ENCODE data around the gene CLSTN2. TPM values are rescaled to one million over a fixed set of nuclear protein-coding genes. Genes with fewer than 3 reads are reported as not detected.

Gene CLSTN2
- total RNA-seq (1 to 10 TPM in 1 of 2 donors, under 1 TPM in 1; 0.09 to 2.2 TPM), polyA plus RNA-seq (under 1 TPM; 0.32 to 0.78 TPM)

- H3K36me3 ChIP-seq (ENCODE audit: control insufficient read depth in 4 of 4, insufficient read depth in 3 of 4, low read depth in 1 of 4, low read length in 3 of 4): no peaks in the 10 kb centered on the region
- WGBS: 2% methylated on average over 89 of the region's 89 CpGs
- H3K27me3 ChIP-seq (ENCODE audit: control insufficient read depth in 4 of 4, insufficient read depth in 4 of 4, low read length in 3 of 4): peaks cover 2 to 18% (median 12%) of the 10 kb centered on the region in 4 donors
- no peaks in the 10 kb centered on the region for H3K9me3 ChIP-seq (ENCODE audit: control insufficient read depth in 4 of 4, low read length in 3 of 4)
- no peak for TF ChIP-seq CTCF (IDR thresholded peaks at IDR 0.05; ENCODE audit: low read depth, low read length, missing input control)
- no peak for TF ChIP-seq JUND (IDR thresholded peaks at IDR 0.05)
- no peak for TF ChIP-seq GABPA (IDR thresholded peaks at IDR 0.05 in 1 of 2, conservative IDR thresholded peaks at IDR 0.05 in 1 of 2)
- no peak for DNase-seq (ENCODE audit: low spot score)
- H3K9ac ChIP-seq (ENCODE audit: low read depth in 1 of 2, low read length in 2 of 2): no peak within 1 kb of the TSS
- peaks cover 7 to 30% (median 16%) of the 10 kb centered on the region in 4 donors for H3K4me1 ChIP-seq (ENCODE audit: control insufficient read depth in 4 of 4, insufficient read depth in 4 of 4, low read length in 3 of 4)
- peak within 1 kb of the TSS in 1 of 3 donors; percentile 54 for H3K4me3 ChIP-seq (ENCODE audit: low read depth in 1 of 3, low read length in 3 of 3)
- H3K27ac ChIP-seq (ENCODE audit: low read depth in 1 of 2, low read length in 2 of 2): no peak within 1 kb of the TSS
These were observed at the start of gene CLSTN2 for GRCh38 chr3:139935016-139935865. TSS of gene CLSTN2 (plus strand) at chr3:139935185.

GRCh38 chr3:139887431-139887830 is 47.6 kb upstream of the CLSTN2 start:
- Histone ChIP-seq H3K9me3 (ENCODE audit: control insufficient read depth in 4 of 4, low read length in 3 of 4) (peaks cover 0 to 4% (median 0%) of the 10 kb centered on the region in 4 donors), H3K27me3 (ENCODE audit: control insufficient read depth in 4 of 4, insufficient read depth in 4 of 4, low read length in 3 of 4) (no peaks in the 10 kb centered on the region), H3K27ac (ENCODE audit: low read depth in 1 of 2, low read length in 2 of 2) (no peak overlapping the region), H3K36me3 (ENCODE audit: control insufficient read depth in 4 of 4, insufficient read depth in 3 of 4, low read depth in 1 of 4, low read length in 3 of 4) (no peaks in the 10 kb centered on the region), H3K4me1 (ENCODE audit: control insufficient read depth in 4 of 4, insufficient read depth in 4 of 4, low read length in 3 of 4) (no peaks in the 10 kb centered on the region), H3K9ac (ENCODE audit: low read depth in 1 of 2, low read length in 2 of 2) (no peak overlapping the region), H3K4me3 (ENCODE audit: low read depth in 1 of 3, low read length in 3 of 3) (no peak overlapping the region)
- DNase-seq (ENCODE audit: low spot score): no peak
- TF ChIP-seq MAX (IDR thresholded peaks at IDR 0.05): no peak
- no peak for TF ChIP-seq RXRA (IDR thresholded peaks at IDR 0.05)
- no peak for TF ChIP-seq YY1 (IDR thresholded peaks at IDR 0.05)

- TF ChIP-seq NR2F2 (IDR thresholded peaks at IDR 0.05): no peak
- TF ChIP-seq EGR1 (IDR thresholded peaks at IDR 0.05; ENCODE audit: low read depth in 2 of 2): no peak
- no peak for TF ChIP-seq ATF3 (IDR thresholded peaks at IDR 0.05)
- no peak for TF ChIP-seq RAD21 (IDR thresholded peaks at IDR 0.05)
- TF ChIP-seq RXRA (IDR thresholded peaks at IDR 0.05): no peak
- no peak for TF ChIP-seq YY1 (IDR thresholded peaks at IDR 0.05)
- no peak for TF ChIP-seq SP1 (IDR thresholded peaks at IDR 0.05)
- TF ChIP-seq HNF4A (conservative IDR thresholded peaks at IDR 0.05): no peak
- no peak for TF ChIP-seq GABPA (IDR thresholded peaks at IDR 0.05 in 1 of 2, conservative IDR thresholded peaks at IDR 0.05 in 1 of 2)
- TF ChIP-seq REST (IDR thresholded peaks at IDR 0.05): no peak
- no peak for TF ChIP-seq FOXA1 (IDR thresholded peaks at IDR 0.05)
- H3K36me3 ChIP-seq (ENCODE audit: control insufficient read depth in 4 of 4, insufficient read depth in 3 of 4, low read depth in 1 of 4, low read length in 3 of 4): no peaks in the 10 kb centered on the region
These were observed 46.3 kb upstream of the CLSTN2 start for GRCh38 chr3:139888561-139889140.

More at GRCh38 chr3:139888561-139889140, 46.3 kb upstream of the CLSTN2 start:
- H3K4me1 ChIP-seq (ENCODE audit: control insufficient read depth in 4 of 4, insufficient read depth in 4 of 4, low read length in 3 of 4): no peaks in the 10 kb centered on the region
- no peaks in the 10 kb centered on the region for H3K9me3 ChIP-seq (ENCODE audit: control insufficient read depth in 4 of 4, low read length in 3 of 4)
- no peak for DNase-seq (ENCODE audit: low spot score)
- no peak overlapping the region for H3K27ac ChIP-seq (ENCODE audit: low read depth in 1 of 2, low read length in 2 of 2)
- H3K9ac ChIP-seq (ENCODE audit: low read depth in 1 of 2, low read length in 2 of 2): no peak overlapping the region
- no peaks in the 10 kb centered on the region for H3K27me3 ChIP-seq (ENCODE audit: control insufficient read depth in 4 of 4, insufficient read depth in 4 of 4, low read length in 3 of 4)
- 86% methylated on average over 2 of the region's 2 CpGs for WGBS
- H3K4me3 ChIP-seq (ENCODE audit: low read depth in 1 of 3, low read length in 3 of 3): no peak overlapping the region
